ENCODE data around the gene TMEM131.

TMEM131 gene

DNA sequence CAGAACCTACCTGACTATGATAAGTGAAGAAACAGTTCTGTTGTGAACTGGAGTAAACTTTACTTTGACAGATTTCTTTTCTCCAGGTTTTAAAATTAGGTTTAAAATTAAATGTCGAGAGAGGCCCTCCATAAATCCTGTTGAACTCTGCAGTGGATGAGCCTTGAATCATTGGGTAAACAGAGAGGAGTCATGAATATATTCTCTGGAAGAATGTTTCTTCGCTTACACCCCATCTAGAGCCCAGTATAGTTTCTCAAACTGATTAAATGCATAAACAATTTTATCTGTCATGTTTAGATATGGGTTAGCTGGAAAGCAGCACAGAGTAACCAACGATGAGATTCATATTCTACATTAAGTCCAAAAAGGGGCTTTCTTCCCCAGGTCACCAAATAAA, 198.4 kb downstream of the TMEM131 start:
- no peak for DNase-seq

GRCh38 chr2:97796465-97797126, 199.2 kb downstream of the TMEM131 start:
- no peak for DNase-seq

DNA sequence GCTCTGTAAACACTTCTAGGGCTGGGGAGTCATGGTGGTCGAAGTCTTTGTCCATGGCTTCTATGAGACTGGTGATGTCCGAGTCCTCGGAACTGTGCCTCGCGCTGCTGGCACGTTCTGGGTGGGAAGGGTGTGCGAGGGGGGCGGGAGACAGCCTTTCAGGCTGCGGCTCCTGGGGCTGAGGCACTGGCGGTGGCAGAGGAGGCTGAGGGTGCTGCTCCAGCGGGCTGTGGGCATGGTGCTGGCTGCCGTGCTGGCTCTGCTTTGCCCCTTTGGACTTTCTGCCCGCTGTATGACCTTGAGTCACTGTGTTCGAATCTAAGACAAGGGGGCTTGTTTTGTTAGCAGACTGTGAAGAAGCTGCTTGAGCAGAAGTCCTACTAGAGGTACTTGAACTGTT, 203.3 kb downstream of the TMEM131 start:
- no peak for DNase-seq

DNA sequence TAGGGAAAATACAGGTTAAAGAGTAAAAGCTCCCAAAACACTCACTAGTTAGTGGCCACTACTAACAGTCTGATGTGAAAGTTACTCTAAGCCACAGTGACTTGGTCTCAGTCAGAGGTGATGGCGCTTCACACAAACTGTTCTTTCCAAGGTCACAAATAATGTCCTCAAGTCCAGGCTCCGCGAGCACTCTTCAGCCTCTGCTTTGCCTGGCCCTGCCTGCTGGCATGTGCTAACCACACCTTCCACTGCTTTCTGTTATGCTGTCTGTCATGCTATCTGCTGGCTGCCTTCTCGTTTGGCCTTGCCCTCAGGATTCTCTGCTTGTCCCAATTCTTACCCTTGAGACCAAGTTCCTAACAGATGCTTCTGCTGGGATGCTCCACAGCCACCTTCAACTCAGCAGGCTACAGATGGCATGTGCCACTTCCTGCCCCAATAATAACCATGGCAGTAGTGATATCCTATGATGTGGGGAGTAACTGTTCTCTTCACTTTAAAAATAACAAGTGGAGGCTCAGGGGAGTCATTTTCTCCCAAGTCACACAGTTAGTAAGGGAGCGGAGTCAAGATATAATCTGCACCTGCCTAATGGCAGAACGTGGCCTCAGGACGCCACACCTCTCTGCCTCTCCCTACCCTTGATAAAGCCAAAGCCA, 206.6 kb downstream of the TMEM131 start:
- no peak for DNase-seq

GRCh38 chr2:97785818-97786217, 209.9 kb downstream of the TMEM131 start:
- no peak for DNase-seq

GRCh38 chr2:97784953-97785352, 210.8 kb downstream of the TMEM131 start:
- no peak for DNase-seq

DNA sequence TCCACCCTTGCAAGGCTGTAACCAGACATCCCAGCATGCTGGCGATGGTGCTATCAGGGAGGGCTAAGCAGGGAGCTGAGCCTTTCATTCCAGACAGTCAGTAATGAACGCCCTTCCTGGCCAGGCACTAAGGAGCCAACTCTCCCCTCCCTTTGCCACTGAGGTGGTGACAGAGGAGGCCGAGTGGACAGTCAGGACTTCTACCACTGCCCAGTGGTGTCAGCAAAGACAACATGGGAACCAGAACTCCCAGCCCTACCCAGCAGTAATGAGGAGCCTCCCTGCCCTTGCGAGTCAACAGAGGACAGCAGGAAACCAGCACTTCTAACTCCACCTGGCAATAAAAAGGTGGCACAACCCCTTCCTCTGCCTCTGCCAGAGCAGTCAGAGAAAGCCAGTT, 213.8 kb downstream of the TMEM131 start:
- no peak for DNase-seq

- no peak for DNase-seq
Measured at GRCh38 chr2:97779141-97779540, 216.6 kb downstream of the TMEM131 start.

GRCh38 chr2:97775074-97775473, 220.7 kb downstream of the TMEM131 start:
- DNase-seq: no peak

GRCh38 chr2:97774425-97774824, 221.3 kb downstream of the TMEM131 start:
- no peak for DNase-seq

DNA sequence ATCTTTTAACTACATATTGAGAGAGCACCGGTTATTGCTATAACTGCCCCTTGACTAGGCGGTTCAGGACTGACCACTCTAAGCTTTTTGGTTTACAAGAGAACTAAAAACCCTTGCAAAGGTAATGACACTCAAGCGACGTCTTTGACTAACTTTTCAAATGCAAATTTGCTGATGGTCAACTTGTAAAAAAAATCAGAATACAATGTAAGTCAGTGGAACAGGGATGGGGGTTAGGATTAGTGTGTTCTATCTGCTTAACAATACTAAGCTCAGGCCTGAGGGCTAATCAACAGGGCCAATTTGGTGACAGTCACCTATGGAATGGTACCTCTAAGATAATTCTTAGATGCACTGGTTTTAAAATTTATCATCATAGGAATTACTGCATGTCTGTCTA, 225.3 kb downstream of the TMEM131 start:
- no peak for DNase-seq

GRCh38 chr2:97769711-97770110, 226.0 kb downstream of the TMEM131 start:
- no peak for DNase-seq

GRCh38 chr2:97769308-97769707, 226.4 kb downstream of the TMEM131 start:
- DNase-seq: no peak

- no peak for DNase-seq
Measured at GRCh38 chr2:97766567-97766966, 229.2 kb downstream of the TMEM131 start.

- DNase-seq: no peak
Measured at GRCh38 chr2:97765933-97766332, 229.8 kb downstream of the TMEM131 start.

GRCh38 chr2:97764559-97765263, 231.0 kb downstream of the TMEM131 start:
- no peak for DNase-seq

DNA sequence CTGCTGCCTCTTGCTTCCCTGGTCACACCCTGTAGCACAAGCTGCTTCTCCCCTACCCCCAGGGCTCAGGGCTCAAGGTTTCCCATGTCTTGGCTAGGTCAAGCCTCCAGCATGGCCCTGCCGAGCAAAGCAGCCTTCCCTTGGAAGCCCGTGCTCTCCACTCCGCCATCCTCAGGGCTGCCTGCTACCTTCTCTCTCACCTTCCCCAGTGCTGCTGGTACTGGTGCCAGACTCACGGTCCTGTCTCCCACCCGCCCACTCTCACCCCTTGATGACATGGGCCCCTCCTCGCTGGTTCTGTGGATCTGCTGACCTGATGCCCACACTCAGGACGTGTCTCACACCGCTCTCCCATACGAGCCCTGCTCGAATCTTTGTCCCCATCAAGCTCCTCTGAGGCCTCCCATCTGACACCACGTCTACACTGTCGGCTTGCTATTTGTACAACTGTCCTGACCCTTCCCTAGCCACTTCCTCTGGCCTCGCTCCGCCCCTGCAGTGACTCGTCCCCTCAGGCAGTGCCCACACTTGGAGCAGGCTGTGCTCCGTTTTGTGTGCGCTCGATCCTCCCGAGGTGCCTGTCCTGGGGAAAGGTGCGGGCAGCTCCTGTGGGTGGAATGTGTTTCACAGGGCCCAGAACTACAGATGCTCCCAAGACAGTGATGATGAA, 232.4 kb downstream of the TMEM131 start:
- DNase-seq: no peak

DNA sequence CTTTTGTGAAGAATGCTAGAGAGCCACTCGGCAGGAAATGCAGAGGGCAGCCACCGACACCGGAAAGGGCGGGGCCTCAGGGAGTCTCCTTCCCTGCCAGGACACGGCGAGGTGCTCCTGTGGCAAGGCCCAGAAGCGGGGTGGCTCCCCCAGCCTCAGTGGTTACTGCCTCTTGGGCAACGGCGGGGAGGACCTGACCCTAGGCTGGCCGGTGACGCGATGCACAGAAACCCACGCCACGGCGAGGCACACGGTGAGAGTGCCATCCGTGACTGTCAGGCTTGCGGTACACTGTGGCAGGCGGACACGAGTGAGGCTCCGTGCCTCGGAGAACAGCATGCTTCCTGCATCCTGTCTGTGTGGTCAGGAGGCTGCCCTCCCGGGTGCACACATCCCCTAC, 234.6 kb downstream of the TMEM131 start:
- DNase-seq: no peak

GRCh38 chr2:97760480-97761049, 235.2 kb downstream of the TMEM131 start:
- DNase-seq: no peak

GRCh38 chr2:97759727-97760407, 235.9 kb downstream of the TMEM131 start:
- DNase-seq: no peak

GRCh38 chr2:97758131-97758705, 237.5 kb downstream of the TMEM131 start:
- DNase-seq: no peak

GRCh38 chr2:97757062-97757461, 238.7 kb downstream of the TMEM131 start:
- DNase-seq: no peak

Measured in NK-92 treated with Interleukin-12 subunit alpha and Interleukin-12 subunit beta, amount 100 ng/mL, for 24 hours (cell line).